ENCODE results near the gene EVI5. TPM values are rescaled to one million over a fixed set of nuclear protein-coding genes. Genes with fewer than 3 reads are reported as not detected.

The EVI5 gene
- total and polyA plus RNA-seq, 10 of the 15 experiments (the other 5 are each of a cell fraction or from before 2014, with no cell fraction given) = 0.27 to 6.8 (median 1.7) TPM

- no peak for TF ChIP-seq SUPT20H (IDR thresholded peaks at IDR 0.05; ENCODE audit: borderline replicate concordance, control insufficient read depth, low read depth, low read length)
These were observed 79.5 kb downstream of the EVI5 start (continued) for GRCh38 chr1:92705446-92705845.

GRCh38 chr1:92701147-92701546 is 83.8 kb downstream of the EVI5 start:
- H3K79me2 ChIP-seq (ENCODE audit: control insufficient read depth, insufficient read depth, low read length) = no peaks in the 10 kb centered on the region
- WGBS (ENCODE audit: insufficient coverage, insufficient replicate concordance, low lambda C conversion rate, missing lambda C conversion rate) = 39% methylated on average over 1 of the region's 1 CpG
- no peak overlapping the region for H3K4me3 ChIP-seq
- FAIRE-seq = no peak
- no peaks in the 10 kb centered on the region for H3K4me1 ChIP-seq (ENCODE audit: control insufficient read depth, insufficient read depth, low read length)
- DNase-seq (ENCODE audit: low read depth, low spot score) = no peak
- no peaks in the 10 kb centered on the region for H4K20me1 ChIP-seq (ENCODE audit: control insufficient read depth, insufficient read depth)
- CTCF ChIA-PET = interaction anchor here (1.0 to 1.8 kb wide), 2 partner anchors 10 to 117 kb away, joined by 3 to 6 read pairs; no protein-coding TSS in a partner anchor
- intact Hi-C loops (cut with micrococcal nuclease; ENCODE audit: unreplicated experiment) (no loop called here), in situ Hi-C loops (cut with MboI) (no loop called here)
- no TSS peak for BruUV-seq (replicated peaks)
- no peak overlapping the region for H2AFZ ChIP-seq (ENCODE audit: control insufficient read depth, low read depth, low read length)
- SMC1A ChIA-PET (ENCODE audit: uncharacterized antibody, unreplicated experiment) = no interaction called here
- no peaks in the 10 kb centered on the region for H3K27me3 ChIP-seq (replicated peaks in 1 of 2; ENCODE audit: control insufficient read depth in 2 of 2, insufficient read depth in 2 of 2, low read length in 1 of 2)
- H3K36me3 ChIP-seq (ENCODE audit: control insufficient read depth in 2 of 2, insufficient read depth in 2 of 2, low read length in 1 of 2) = no peaks in the 10 kb centered on the region
- H3K4me2 ChIP-seq (ENCODE audit: control insufficient read depth, insufficient read depth) = no peak overlapping the region
- no peak for ATAC-seq
- RAD21 ChIA-PET (ENCODE audit: unreplicated experiment) = no interaction called here
- no peak for TF ChIP-seq SIX5 (IDR thresholded peaks at IDR 0.05; ENCODE audit: low read depth, low read length, severe bottlenecking)
- no peak overlapping the region for H3K27ac ChIP-seq (ENCODE audit: control insufficient read depth, insufficient read depth)
- no peaks in the 10 kb centered on the region for H3K9me3 ChIP-seq (replicated peaks; ENCODE audit: control insufficient read depth, insufficient read depth, low read length)
- POLR2A ChIA-PET = no interaction called here
- no peak overlapping the region for H3K9ac ChIP-seq (ENCODE audit: control insufficient read depth, insufficient read depth, low read length)

DNA sequence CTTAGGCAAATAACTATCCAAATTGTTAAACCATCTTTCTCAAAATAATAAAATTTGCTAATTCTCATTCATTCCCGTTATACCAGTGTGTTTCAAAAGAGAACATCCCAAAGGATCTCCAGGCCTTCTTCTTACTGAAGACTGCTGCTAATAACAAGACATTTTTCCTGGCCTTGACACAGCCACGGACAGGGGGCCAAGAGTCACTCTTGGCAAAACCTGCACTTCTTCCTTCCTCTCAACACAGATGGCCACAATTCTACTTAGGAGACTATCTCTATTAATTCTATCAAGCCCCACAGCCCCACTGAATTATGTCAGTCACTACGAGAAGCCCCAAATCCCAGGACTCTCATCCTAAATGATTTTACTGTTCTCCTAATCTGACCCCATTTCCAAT is 86.0 kb downstream of the EVI5 start:
- no peak overlapping the region for H3K27ac ChIP-seq (ENCODE audit: control insufficient read depth, insufficient read depth)
- ATAC-seq = no peak
- BruUV-seq (replicated peaks) = no TSS peak
- no peak for DNase-seq (ENCODE audit: low read depth, low spot score)
- no peaks in the 10 kb centered on the region for H3K27me3 ChIP-seq (replicated peaks in 1 of 2; ENCODE audit: control insufficient read depth in 2 of 2, insufficient read depth in 2 of 2, low read length in 1 of 2)
- 79% methylated on average over 3 of the region's 3 CpGs for WGBS (ENCODE audit: insufficient coverage, insufficient replicate concordance, low lambda C conversion rate, missing lambda C conversion rate)
- intact Hi-C loops (cut with micrococcal nuclease; ENCODE audit: unreplicated experiment) (no loop called here), in situ Hi-C loops (cut with MboI) (no loop called here)
- H3K36me3 ChIP-seq (ENCODE audit: control insufficient read depth in 2 of 2, insufficient read depth in 2 of 2, low read length in 1 of 2) = no peaks in the 10 kb centered on the region
- H3K79me2 ChIP-seq (ENCODE audit: control insufficient read depth, insufficient read depth, low read length) = no peaks in the 10 kb centered on the region
- no peaks in the 10 kb centered on the region for H3K4me1 ChIP-seq (ENCODE audit: control insufficient read depth, insufficient read depth, low read length)
- H3K9me3 ChIP-seq (replicated peaks; ENCODE audit: control insufficient read depth, insufficient read depth, low read length) = no peaks in the 10 kb centered on the region
- H3K4me3 ChIP-seq = no peak overlapping the region
- H2AFZ ChIP-seq (ENCODE audit: control insufficient read depth, low read depth, low read length) = no peak overlapping the region
- ChIA-PET SMC1A (ENCODE audit: uncharacterized antibody, unreplicated experiment) (no interaction called here), RAD21 (ENCODE audit: unreplicated experiment) (interaction anchor here (0.6 kb wide), 1 partner anchor 56 kb away, joined by 3 read pairs; no protein-coding TSS in a partner anchor), POLR2A (no interaction called here), CTCF (no interaction called here)
- no peak overlapping the region for H3K4me2 ChIP-seq (ENCODE audit: control insufficient read depth, insufficient read depth)
- no peak for TF ChIP-seq BACH1 (IDR thresholded peaks at IDR 0.05; ENCODE audit: borderline replicate concordance)
- no peaks in the 10 kb centered on the region for H4K20me1 ChIP-seq (ENCODE audit: control insufficient read depth, insufficient read depth)
- H3K9ac ChIP-seq (ENCODE audit: control insufficient read depth, insufficient read depth, low read length) = no peak overlapping the region
- FAIRE-seq = no peak
